Measurements from ENCODE around the gene PIK3C3.

The PIK3C3 gene

GRCh38 chr18:41999751-42000150, 44.7 kb downstream of the PIK3C3 start (continued):
- TF ChIP-seq SCRT2 (tag by site-specific recombination; IDR thresholded peaks at IDR 0.05) (no peak), KLF10 (tag by site-specific recombination; IDR thresholded peaks at IDR 0.05) (no peak), ZNF292 (tag by site-specific recombination; IDR thresholded peaks at IDR 0.05; ENCODE audit: borderline replicate concordance, low read depth) (no peak), ZNF23 (tag by site-specific recombination; IDR thresholded peaks at IDR 0.05; ENCODE audit: borderline replicate concordance) (no peak), SP7 (tag by site-specific recombination; IDR thresholded peaks at IDR 0.05) (no peak)
- TF ChIP-seq, protein P1, sequence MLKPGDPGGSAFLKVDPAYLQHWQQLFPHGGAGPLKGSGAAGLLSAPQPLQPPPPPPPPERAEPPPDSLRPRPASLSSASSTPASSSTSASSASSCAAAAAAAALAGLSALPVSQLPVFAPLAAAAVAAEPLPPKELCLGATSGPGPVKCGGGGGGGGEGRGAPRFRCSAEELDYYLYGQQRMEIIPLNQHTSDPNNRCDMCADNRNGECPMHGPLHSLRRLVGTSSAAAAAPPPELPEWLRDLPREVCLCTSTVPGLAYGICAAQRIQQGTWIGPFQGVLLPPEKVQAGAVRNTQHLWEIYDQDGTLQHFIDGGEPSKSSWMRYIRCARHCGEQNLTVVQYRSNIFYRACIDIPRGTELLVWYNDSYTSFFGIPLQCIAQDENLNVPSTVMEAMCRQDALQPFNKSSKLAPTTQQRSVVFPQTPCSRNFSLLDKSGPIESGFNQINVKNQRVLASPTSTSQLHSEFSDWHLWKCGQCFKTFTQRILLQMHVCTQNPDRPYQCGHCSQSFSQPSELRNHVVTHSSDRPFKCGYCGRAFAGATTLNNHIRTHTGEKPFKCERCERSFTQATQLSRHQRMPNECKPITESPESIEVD (tag by site-specific recombination; IDR thresholded peaks at IDR 0.05): no peak

- Histone ChIP-seq H3K36me3 (ENCODE audit: control insufficient read depth in 2 of 2, insufficient read depth in 1 of 2, low read length in 2 of 2) (peaks cover 39 to 59% of the 10 kb centered on the region in 2 experiments), H3K4me1 (ENCODE audit: control insufficient read depth, insufficient read depth, low read length) (no peaks in the 10 kb centered on the region; the same call in 1 of the 2 replicates), H3K27ac (ENCODE audit: extremely low read depth, low read depth, low read length) (no peak overlapping the region), H3K4me3 (ENCODE audit: low read depth, low read length) (no peak overlapping the region), H3K9me3 (ENCODE audit: control insufficient read depth, insufficient read depth, low read depth, low read length) (no peaks in the 10 kb centered on the region)
- ChIA-PET CTCF (interaction anchor here (0.6 to 0.7 kb wide), 2 partner anchors 27 to 1822 kb away, joined by 3 to 6 read pairs; no protein-coding TSS in a partner anchor), POLR2A (no interaction called here)
- TF ChIP-seq ZNF791 (tag by site-specific recombination; IDR thresholded peaks at IDR 0.05): no peak
- TF ChIP-seq, protein P2, sequence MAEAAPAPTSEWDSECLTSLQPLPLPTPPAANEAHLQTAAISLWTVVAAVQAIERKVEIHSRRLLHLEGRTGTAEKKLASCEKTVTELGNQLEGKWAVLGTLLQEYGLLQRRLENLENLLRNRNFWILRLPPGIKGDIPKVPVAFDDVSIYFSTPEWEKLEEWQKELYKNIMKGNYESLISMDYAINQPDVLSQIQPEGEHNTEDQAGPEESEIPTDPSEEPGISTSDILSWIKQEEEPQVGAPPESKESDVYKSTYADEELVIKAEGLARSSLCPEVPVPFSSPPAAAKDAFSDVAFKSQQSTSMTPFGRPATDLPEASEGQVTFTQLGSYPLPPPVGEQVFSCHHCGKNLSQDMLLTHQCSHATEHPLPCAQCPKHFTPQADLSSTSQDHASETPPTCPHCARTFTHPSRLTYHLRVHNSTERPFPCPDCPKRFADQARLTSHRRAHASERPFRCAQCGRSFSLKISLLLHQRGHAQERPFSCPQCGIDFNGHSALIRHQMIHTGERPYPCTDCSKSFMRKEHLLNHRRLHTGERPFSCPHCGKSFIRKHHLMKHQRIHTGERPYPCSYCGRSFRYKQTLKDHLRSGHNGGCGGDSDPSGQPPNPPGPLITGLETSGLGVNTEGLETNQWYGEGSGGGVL (tag by site-specific recombination; IDR thresholded peaks at IDR 0.05): no peak
- no peak for TF ChIP-seq ZNF707 (tag by site-specific recombination; IDR thresholded peaks at IDR 0.05)
- TF ChIP-seq, protein P3, sequence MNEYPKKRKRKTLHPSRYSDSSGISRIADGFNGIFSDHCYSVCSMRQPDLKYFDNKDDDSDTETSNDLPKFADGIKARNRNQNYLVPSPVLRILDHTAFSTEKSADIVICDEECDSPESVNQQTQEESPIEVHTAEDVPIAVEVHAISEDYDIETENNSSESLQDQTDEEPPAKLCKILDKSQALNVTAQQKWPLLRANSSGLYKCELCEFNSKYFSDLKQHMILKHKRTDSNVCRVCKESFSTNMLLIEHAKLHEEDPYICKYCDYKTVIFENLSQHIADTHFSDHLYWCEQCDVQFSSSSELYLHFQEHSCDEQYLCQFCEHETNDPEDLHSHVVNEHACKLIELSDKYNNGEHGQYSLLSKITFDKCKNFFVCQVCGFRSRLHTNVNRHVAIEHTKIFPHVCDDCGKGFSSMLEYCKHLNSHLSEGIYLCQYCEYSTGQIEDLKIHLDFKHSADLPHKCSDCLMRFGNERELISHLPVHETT (tag by site-specific recombination; IDR thresholded peaks at IDR 0.05): no peak
- no peak for TF ChIP-seq IKZF3 (tag by site-specific recombination; IDR thresholded peaks at IDR 0.05)
- no peak for TF ChIP-seq ZBTB1 (tag by site-specific recombination; IDR thresholded peaks at IDR 0.05)
- TF ChIP-seq ZNF624 (tag by site-specific recombination; IDR thresholded peaks at IDR 0.05): no peak
- no peak for TF ChIP-seq ZNF292 (tag by site-specific recombination; IDR thresholded peaks at IDR 0.05; ENCODE audit: borderline replicate concordance, low read depth)
- TF ChIP-seq ZNF792 (tag by site-specific recombination; IDR thresholded peaks at IDR 0.05): no peak
- no peak for TF ChIP-seq ZNF692 (tag by site-specific recombination; IDR thresholded peaks at IDR 0.05)
- TF ChIP-seq, protein P4, sequence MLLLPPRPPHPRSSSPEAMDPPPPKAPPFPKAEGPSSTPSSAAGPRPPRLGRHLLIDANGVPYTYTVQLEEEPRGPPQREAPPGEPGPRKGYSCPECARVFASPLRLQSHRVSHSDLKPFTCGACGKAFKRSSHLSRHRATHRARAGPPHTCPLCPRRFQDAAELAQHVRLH (tag by site-specific recombination; IDR thresholded peaks at IDR 0.05): no peak
- no peak for TF ChIP-seq ZSCAN23 (tag by site-specific recombination; IDR thresholded peaks at IDR 0.05)
- no peak for TF ChIP-seq ZNF404 (tag by site-specific recombination; IDR thresholded peaks at IDR 0.05)
- no peak for TF ChIP-seq MZF1 (tag by site-specific recombination; IDR thresholded peaks at IDR 0.05; ENCODE audit: borderline replicate concordance)
- TF ChIP-seq, protein P5, sequence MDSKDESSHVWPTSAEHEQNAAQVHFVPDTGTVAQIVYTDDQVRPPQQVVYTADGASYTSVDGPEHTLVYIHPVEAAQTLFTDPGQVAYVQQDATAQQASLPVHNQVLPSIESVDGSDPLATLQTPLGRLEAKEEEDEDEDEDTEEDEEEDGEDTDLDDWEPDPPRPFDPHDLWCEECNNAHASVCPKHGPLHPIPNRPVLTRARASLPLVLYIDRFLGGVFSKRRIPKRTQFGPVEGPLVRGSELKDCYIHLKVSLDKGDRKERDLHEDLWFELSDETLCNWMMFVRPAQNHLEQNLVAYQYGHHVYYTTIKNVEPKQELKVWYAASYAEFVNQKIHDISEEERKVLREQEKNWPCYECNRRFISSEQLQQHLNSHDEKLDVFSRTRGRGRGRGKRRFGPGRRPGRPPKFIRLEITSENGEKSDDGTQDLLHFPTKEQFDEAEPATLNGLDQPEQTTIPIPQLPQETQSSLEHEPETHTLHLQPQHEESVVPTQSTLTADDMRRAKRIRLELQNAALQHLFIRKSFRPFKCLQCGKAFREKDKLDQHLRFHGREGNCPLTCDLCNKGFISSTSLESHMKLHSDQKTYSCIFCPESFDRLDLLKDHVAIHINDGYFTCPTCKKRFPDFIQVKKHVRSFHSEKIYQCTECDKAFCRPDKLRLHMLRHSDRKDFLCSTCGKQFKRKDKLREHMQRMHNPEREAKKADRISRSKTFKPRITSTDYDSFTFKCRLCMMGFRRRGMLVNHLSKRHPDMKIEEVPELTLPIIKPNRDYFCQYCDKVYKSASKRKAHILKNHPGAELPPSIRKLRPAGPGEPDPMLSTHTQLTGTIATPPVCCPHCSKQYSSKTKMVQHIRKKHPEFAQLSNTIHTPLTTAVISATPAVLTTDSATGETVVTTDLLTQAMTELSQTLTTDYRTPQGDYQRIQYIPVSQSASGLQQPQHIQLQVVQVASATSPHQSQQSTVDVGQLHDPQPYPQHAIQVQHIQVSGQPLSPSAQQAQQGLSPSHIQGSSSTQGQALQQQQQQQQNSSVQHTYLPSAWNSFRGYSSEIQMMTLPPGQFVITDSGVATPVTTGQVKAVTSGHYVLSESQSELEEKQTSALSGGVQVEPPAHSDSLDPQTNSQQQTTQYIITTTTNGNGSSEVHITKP (tag by site-specific recombination; IDR thresholded peaks at IDR 0.05): no peak
- no peak for TF ChIP-seq ZNF830 (tag by site-specific recombination; IDR thresholded peaks at IDR 0.05; ENCODE audit: low read depth)
- no peak for TF ChIP-seq GLIS1 (tag by site-specific recombination; IDR thresholded peaks at IDR 0.05)
- TF ChIP-seq KLF10 (tag by site-specific recombination; IDR thresholded peaks at IDR 0.05): no peak
- TF ChIP-seq ZNF2 (tag by site-specific recombination; IDR thresholded peaks at IDR 0.05): no peak
Observed at GRCh38 chr18:42001801-42002200, 46.8 kb downstream of the PIK3C3 start.
